GM21825 (cell line): ENCODE data around the gene ST3GAL5.
A peak's percentile ranks its signal among the peaks of the same experiment; 100 is the strongest.
"Not testable (repeated sequence)": the region's sequence is repeated elsewhere in the genome, so short reads cannot be mapped to it uniquely, and the experiment has no call there.

Experiments used
- ATAC-seq: cut with Tn5 transposase; IDR thresholded peaks from one replicate; pipeline ENCODE4 v1.9.1; 2021; ENCODE audit warnings: mild to moderate bottlenecking, moderate library complexity; ENCODE audit not compliant: unreplicated experiment

Gene ST3GAL5

DNA sequence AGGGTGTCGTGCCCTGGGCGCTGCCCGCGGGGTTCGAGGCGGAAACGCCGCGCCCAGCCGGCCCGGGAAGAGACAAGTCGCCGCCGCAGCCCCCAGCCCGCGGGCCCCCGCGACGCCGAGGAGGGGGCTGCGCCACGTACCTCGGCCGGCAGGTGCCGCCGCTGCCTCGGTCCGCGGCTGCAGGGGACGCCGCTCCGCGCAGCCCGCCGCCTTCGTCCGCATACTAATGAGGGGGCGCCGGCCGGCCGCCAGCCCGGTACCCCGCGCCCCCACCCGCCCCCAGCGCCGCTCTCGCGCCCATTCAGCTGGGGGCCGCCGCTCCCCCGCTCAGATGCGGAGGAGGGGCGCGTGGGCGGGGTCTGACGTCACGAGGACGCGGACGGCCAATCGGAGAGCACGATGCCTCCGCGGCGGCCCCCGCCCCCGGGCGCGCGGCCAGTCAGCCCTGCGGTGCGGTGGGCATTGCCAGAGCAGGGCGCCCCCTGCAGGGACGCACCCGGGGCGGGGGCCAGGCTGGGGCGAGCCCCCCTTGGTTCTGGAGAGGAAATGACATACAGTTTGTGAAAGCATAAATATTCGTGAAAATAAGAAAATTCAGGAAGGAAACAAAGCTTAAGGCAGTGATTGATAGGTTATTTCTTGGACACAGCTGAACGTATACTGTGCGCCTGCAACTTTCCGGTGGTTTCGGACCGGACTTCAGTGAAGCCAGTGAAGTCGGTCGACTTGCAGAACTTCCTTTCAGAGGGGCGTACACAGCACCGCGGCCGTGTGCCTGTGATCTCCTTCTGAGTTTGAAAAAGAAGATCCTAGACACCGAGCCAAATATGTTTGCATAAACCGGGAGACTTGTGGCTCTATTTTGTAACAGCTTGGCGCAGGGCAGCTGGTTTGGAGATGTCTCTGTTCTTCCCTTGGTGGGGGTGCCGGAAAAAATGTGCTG lies at the start of gene ST3GAL5:
ST3GAL5 (minus strand) TSS at position 307 of the 943 bp plus-strand sequence; CDS start at position 222, 85 bp downstream.
- peak; percentile 84 for ATAC-seq

DNA sequence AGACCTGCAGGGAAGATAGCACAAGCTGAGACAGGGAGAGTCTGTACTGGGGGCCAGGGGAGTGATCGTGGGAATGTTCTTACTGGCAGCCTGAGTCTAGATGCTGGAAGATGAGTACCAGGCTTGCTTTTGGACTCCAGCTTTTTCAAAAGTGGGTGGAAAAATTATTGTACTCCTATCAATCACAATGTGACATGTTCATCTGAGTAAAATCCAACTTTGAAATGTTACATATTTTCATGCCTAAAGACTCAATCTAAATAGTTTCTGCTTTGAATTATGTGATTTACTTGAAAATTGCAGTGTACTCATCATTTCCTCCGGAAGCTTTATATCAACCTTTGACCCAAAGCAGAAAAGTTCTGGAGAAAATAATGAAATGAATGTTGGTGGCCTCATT lies 49.7 kb upstream of the ST3GAL5 start:
- no peak for ATAC-seq

DNA sequence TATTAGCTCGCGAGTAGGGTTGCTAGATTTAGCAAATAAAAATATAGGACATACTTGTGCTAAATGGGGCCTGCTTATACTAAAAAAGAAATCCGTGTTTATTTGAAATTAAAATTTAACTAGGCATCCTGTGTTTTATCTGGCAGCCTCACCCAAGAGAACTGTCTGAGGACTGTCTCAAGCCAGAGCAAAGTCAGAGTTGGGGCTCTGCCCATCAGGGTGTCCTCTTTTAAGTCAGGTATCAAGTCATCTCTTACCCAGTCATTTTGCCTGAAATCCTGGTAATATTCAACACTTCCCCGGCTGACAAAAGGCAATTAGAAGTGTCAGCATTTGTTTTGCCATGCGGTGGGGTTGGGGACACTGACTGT lies 48.3 kb upstream of the ST3GAL5 start:
- no peak for ATAC-seq

DNA sequence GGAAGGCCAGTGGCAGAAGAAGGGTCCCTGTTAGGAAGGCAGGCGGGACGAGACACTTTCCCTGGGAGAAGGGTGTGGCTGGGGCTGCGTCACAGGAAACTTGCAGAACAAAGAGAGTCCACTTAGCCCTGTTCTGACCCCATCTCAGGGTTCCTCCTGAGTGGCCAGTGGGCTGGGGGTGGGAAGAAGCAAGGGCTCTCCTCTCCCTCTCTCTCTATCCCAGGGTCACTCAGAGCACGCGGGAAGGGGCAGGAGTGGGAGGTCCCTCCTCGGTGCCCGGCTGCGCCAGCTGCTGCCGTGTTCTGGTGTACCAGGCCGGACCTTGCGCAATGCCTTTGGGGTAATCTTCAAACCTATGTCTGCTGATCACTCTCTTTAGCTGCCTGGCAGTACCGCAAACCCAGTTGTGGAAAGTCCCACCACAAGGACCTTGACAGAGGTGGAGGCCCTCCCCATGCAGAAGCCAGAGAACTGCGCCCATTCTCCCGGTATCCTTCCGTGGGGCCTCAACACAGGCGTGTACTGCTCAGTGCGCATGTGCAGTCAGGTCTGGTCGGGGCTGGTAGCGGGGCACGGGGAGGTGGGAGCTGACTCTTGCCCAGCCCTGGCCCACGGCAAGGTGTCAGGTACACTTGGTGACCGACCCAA lies 47.8 kb upstream of the ST3GAL5 start:
- no peak for ATAC-seq

DNA sequence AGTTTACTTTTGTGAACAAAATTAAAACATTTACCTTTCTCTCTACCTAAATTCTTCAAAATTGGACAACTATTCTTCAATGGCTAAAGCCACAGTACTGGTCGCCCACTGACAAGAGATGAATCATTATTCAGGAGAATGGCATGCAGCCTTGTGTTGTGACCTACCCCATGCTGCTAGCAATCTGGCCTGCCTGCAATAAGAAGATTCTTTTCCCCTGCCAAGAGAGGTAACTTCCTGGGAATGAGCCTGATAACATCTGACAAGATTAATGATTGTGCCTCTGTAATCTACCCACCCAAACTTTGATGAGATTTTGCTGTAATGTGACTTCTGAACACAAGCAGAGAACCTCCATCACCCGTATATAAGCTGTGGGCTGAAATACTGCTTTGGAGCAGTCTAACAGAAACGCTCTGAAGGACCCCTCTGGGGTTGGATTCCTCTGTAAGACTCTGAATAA lies 47.0 kb upstream of the ST3GAL5 start:
- ATAC-seq: no peak

DNA sequence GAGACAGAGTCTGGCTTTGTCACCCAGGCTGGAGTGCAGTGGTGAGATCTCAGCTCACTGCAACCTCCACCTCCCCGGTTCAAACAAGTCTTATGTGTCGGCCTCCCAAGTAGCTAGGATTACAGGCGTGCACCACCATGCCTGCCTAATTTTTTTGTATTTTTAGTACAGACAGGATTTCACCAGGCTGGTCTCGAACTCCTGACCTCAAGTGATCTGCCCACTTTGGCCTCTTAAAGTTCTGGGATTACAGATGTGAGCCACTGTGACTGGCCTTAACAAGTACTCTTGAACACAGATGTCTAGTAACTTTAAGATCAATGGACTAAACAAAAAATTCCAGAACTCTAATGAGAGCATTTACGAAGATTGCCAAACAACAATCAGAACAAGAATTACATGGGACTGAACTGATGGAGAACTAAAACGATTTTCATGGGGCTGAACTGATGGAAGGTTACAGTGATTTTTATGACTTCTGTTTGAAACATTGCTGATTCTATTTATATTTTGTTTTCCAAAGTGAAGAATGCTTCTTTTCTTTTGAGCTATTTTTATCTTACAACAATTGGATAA lies 46.5 kb upstream of the ST3GAL5 start:
- no peak for ATAC-seq

DNA sequence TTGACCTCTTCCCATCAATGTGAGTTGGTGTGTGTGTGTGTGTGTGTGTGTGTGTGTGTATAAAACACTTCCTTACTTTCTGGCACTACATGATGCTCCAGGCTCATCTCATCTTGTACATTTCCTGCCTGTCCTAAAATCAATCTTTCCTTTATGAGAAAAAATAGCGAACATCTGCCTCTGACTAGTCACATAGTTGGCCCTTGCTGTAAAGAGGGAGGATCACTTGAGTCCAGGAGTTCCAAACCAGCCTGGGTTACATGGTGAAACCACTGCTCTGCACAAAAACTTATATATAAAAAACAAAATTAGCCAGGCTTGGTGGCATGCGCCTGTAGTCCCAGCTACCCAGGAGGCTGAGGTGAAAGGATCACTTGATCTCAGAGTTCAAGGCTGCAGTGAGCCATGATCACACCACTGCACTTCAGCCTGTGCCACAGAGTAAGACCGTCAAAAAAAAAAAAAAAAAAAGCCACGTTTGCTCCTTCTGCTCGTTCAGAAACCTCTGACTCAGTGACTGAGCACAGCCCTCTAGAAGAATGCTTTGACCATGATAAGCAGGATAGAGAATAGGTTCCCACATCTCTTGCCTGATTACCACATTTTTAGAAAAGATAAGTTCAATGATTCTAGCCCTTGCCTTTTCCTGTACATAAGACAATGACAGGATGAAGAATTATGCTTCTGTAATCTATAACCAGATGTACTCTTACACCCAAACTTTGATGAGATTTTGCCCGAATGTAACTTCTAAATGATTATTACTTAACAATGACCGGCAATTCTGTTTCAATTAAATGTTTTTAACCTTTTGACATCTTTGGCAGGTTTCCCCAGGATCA lies 45.2 kb upstream of the ST3GAL5 start:
- no peak for ATAC-seq

DNA sequence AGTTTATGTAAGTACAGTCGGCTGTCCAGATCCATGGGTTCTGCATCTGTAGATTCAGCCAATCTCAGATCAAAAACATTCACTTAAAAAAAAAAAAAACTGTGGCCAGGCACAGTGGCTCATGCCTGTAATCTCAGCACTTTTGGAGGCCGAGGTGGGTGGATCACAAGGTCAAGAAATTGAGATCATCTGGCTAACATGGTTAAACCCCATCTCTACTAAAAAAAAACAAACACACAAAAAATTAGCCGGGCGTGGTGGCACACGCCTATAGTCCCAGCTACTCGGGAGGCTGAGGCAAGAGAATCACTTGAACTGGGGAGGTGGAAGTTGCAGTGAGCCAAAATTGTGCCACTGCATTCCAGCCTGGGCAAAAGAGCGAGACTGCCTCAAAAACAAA lies 42.4 kb upstream of the ST3GAL5 start:
- ATAC-seq: not testable (repeated sequence)

DNA sequence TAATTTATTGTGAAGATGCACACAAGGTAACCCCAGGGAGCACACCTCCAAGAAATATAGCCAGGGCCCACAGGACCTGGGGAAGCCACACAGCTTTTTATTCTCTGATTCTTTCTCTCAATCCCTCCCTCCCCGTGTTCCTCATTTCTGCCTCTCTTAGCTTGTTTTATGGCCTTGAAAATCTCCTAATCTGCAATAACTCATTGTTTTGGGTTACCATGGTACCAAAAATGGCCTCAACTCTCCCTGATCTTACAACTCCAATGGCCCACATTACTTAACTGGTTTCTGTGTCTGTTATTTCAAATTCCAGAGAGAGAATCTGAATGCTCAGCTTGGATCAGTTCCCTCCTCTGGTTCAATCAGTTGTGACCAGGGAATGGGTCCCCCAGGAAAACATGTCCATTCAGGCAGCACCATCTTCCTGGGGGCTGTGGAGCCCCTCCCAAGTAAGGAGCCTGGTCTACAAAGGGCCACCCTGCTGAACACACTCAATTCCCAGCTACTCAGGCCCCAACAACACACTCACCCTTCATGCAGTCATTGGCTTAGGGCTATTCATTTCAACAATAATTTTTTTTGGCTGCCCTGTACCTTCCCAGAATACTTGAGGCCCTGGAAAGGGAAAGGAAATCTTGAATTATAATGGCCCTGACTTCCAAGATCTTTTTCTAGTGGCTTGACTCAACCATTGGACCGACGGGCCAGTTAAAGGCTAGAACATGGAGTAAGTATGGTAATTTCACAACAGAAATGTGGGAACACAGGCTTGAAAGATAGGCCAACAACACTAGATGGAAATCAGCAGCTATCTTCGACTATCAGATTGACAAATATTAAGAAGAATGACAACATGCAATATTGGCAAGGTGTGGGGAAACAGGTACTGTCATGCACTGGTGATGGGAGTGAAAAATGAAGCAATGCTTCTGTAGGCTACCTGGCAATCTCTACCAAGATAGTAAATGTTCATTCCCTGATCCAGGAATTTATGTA lies 41.6 kb upstream of the ST3GAL5 start:
- no peak for ATAC-seq

DNA sequence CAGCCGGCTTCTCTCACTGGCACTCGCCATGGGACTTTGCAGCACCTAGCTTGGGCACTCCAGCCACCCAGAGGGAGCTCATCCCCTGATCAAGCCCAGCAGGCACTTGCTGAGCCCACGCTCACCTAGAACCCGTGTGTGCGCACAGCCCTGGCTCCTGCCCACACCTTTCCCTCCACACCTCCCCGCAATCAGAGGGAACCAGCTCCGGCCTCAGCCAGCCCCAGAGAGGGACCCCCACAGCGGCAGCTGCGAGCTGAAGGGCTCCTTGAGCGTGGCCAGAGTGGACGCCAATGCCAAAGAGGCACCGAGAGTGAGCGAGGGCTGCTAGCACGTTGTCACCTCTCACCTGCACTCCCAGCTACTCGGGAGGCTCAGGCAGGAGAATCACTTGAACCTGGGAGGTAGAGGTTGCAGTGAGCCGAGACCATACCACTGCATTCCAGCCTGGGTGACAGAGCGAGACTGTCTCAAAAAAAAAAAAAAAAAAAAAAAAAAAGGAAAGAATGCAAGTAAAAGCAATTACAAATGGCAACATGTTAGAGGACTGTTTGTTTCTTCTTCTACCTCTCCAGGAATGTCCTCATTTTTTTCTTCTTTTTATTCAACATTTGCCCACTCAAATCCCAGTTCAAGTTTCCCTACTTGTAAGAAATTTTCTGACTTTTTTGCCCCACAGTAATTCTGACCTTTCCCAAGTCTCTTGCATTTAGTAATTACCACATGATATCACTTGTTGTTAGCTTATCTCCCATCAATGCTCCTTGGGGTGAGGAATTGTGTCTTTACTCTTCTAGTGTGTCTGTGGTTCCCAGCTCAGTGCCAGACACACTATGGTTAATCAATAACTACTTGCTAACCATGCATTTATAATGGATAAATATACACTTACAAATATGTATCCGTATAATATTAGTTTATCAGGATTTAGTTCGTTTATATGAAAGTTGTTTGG lies 40.6 kb upstream of the ST3GAL5 start:
- no peak for ATAC-seq

DNA sequence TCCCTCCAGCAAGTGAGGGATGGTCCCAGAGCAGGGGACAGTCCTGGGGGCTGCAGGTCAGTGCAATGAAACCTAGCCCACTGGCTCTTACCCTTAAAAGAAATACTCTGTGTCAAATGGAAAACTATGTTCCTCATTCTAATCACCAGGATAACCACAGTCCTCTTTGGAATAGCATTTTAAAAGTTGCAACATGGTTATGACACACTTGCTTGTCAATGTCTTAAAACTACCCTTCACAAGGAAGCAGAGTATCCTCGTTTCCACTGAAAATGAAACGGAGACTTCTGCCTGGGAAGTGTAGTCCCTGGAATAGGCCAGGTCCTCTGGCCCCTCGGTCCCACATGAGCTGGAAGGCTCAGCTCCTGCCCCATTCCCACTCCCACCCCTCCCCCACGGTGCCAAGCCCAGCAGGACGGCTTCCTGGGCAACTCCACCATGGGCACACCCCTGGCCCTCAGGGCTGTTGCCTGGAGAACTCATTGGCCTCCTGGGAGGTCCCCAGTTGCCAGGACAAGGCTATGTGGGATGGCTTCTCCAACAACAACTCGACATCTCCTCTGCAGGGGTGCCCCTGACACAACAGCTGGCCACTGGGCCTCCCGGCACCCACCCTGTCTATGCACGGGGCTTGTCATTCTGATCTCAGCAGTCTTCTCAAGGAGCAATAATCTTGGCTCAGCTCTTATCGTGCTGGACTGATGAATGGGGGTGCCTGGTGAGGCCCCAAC lies 38.3 kb upstream of the ST3GAL5 start:
- ATAC-seq: no peak

DNA sequence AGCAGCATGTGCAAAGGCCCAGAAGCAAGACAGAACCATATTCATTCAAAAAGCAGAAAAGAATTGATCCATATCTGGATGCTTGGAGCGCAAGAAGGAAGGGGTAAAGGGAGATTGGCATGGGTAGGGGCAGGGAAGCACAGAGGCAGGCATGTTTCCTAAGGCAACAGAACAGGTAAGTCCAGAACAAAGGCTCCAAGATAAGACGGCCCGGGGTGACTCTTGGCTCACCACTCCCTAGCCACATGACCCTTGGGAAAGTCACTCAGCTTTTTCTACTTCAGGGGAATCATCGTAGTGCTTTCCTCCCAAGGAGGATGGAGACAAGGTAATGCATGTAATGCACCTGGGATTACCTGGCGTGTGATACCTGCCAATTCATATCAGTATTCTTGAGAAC lies 37.7 kb upstream of the ST3GAL5 start:
- ATAC-seq: no peak

DNA sequence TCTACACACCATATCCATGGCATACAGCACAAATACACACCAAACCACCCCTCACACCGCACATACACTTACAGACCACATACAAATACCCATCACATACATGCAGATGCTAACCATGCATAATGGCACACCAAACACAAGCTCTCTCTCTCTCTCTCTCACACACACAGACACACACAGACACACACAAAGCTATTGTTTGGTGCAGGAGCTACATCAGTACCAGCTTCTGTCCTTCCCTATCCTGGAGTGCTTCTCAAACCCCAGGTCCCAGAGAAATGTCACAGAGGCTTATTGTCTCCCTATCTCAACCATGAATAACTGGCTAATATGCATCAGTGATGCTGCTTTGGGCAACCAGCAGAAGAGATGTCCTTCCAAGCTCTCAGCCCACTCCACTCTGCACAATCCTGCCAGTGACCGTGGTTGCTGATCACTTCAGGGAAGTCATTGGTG lies 36.5 kb upstream of the ST3GAL5 start:
- ATAC-seq: no peak

DNA sequence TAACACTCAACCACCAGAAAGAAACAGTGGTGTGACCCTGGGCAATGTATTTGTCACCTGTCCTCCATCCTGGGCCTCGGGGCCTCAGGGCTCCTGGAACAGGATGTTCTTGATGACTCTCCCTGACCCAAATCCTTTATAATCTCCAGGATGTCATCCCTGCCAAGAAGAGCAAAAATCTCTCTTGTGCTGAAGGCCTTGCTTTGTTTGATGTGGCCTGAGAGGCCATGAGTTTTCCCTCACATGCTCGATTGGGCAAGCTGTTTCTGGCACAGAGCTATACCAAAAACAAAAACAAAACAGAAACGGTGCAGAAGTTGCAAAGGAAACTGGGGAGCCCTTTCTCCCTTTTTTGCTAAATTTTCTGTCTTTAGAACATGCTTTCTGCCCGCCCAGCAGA lies 35.7 kb upstream of the ST3GAL5 start:
- ATAC-seq: no peak

DNA sequence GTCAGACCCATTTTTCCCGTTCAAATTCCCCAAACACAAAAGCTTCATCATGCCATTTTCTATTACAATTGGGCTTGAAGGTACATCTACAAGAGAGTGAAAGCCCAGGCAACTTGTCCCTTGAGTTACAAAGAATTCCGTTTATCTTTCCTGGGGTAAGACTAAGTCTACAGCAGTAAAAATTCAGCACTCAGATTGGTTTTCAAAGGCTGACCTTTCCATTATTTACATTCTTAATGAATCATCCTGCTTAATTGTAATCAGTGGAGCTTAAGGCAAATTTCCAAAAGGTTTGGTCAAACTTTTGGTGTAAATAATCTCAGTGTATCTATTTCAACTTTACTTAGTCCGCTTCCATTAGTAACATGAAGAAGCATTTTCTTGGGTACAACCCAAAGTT lies 33.4 kb upstream of the ST3GAL5 start:
- no peak for ATAC-seq

DNA sequence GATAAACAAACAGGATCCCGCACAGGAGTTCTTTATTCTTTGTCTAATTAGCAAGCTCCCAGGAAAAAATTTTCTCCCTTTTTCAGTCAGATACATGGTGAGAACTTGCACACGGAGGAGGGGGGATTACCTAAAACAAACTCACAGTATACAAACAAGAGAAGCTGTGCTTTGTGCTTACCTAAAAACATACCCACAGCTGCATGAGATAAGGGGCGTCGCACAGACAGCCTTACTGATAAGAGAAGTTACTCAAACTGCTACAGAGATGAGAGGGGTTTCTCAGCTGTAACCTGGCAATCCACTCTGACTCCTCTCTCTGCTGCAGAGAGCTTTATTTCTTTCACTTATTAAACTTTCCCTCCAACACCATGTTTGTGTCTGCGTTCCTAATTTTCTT lies 32.9 kb upstream of the ST3GAL5 start:
- no peak for ATAC-seq

DNA sequence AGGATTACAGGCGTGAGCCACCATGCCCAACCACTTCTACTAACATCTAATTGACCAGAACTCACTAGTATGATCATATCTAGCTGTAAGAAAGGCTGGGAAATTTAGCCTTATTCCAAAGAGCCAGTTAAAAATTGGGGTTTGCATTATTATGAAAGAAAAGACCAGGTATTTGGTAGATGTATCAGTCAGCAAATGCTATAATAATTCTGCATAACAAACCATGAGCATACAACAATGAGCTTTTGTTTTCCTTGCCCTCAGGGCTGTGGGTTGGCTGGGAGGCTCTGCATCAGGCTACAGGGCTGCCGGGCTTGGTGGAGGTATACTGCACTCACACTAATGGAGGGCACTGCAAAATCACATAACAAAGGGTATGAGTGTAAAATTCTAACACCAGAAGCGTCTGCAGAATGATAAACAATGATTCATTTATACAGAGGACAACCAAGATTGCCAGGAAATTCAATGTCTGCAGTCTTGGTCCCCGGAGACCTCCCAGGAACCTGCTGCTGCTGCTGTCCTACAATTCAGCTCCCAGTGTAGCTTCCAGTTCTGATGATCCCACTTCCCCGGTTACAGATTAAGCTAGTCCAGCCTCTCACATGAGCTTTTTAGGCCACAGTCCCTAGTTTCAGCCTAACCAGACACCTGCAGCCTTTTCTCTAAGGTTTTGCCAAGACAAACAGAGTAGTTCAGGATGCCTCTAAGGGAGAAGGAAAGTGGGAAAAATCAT lies 32.2 kb upstream of the ST3GAL5 start:
- no peak for ATAC-seq
